WTC11 (cell line): ENCODE measurements around the gene GPR162.

Source experiments
- ATF1 ChIP-seq: sonication (generic); formaldehyde crosslinking; IDR thresholded peaks from 2 replicates; pipeline ENCODE4 v1.8.1; 2023; ENCODE audit warnings: mild to moderate bottlenecking, moderate library complexity, missing genetic modification reagents
- CBFB ChIP-seq: sonication (generic); formaldehyde crosslinking; IDR thresholded peaks from 2 replicates; pipeline ENCODE4 v1.8.1; 2022; ENCODE audit warnings: mild to moderate bottlenecking, low read depth, missing genetic modification reagents
- ETV6 ChIP-seq: sonication (generic); formaldehyde crosslinking; IDR thresholded peaks from 2 replicates; pipeline ENCODE4 v1.8.1; 2022; ENCODE audit warnings: mild to moderate bottlenecking, missing genetic modification reagents
- JUN ChIP-seq: sonication (generic); formaldehyde crosslinking; IDR thresholded peaks from 2 replicates; pipeline ENCODE4 v1.8.0; 2023; ENCODE audit warnings: mild to moderate bottlenecking, missing genetic modification reagents
- RELA ChIP-seq: sonication (generic); formaldehyde crosslinking; IDR thresholded peaks from 2 replicates; pipeline ENCODE4 v1.8.1; 2022; ENCODE audit warnings: missing genetic modification reagents, mild to moderate bottlenecking, borderline replicate concordance
- TF ChIP-seq, protein P1 (sequence below): fragments of 200-600 bp; IDR thresholded peaks from 2 replicates; pipeline ENCODE4 v1.8.0; 2022; ENCODE audit warnings: antibody characterized with exemption
- TF ChIP-seq, protein P2 (sequence below): sonication (generic); formaldehyde crosslinking; IDR thresholded peaks from 2 replicates; pipeline ENCODE4 v1.8.1; 2022; ENCODE audit warnings: mild to moderate bottlenecking, missing genetic modification reagents, moderate library complexity, borderline replicate concordance
- TF ChIP-seq, protein P3 (sequence below): sonication (generic); formaldehyde crosslinking; IDR thresholded peaks from 2 replicates; pipeline ENCODE4 v1.8.1; 2023; ENCODE audit warnings: mild to moderate bottlenecking, missing genetic modification reagents
- TF ChIP-seq, protein P4 (sequence below): sonication (generic); formaldehyde crosslinking; IDR thresholded peaks from 2 replicates; pipeline ENCODE4 v1.8.1; 2023; ENCODE audit warnings: mild to moderate bottlenecking, missing genetic modification reagents, moderate library complexity

DNA sequence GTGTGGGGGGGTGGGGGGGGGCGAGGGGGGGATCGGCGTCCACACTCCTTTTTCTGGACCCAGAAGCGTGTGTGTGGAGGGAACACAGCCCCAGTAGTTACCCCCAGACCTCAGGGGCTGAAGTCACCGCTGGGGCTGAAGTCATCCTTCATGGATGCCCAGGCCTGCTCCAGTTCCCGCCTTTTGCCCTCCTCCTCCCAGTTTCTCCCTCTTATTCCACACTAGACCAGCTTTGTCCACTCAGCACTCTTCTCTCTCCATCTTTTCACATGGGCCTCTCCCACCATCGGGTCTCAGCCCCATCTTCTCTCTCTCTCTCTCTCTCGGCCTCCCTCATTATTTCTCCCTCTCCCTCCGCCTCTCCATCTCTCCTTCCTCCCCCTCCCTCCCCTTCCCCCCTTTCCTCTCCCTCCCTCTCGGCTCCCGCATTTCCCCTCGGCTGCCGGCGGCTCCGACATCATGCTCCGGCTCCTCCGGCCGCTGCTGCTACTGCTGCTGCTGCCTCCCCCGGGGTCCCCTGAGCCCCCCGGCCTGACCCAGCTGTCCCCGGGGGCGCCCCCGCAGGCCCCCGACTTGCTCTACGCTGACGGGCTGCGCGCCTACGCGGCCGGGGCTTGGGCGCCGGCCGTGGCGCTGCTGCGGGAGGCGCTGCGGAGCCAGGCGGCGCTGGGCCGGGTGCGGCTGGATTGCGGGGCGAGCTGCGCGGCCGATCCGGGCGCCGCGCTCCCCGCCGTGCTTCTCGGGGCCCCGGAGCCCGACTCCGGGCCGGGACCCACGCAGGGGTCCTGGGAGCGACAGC lies 6.6 kb downstream of the GPR162 start, which contains the start of gene P3H3:
- TF ChIP-seq, protein P1, sequence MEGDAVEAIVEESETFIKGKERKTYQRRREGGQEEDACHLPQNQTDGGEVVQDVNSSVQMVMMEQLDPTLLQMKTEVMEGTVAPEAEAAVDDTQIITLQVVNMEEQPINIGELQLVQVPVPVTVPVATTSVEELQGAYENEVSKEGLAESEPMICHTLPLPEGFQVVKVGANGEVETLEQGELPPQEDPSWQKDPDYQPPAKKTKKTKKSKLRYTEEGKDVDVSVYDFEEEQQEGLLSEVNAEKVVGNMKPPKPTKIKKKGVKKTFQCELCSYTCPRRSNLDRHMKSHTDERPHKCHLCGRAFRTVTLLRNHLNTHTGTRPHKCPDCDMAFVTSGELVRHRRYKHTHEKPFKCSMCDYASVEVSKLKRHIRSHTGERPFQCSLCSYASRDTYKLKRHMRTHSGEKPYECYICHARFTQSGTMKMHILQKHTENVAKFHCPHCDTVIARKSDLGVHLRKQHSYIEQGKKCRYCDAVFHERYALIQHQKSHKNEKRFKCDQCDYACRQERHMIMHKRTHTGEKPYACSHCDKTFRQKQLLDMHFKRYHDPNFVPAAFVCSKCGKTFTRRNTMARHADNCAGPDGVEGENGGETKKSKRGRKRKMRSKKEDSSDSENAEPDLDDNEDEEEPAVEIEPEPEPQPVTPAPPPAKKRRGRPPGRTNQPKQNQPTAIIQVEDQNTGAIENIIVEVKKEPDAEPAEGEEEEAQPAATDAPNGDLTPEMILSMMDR: no peak
- TF ChIP-seq RELA (CRISPR knock-in tag) (no peak), ATF1 (CRISPR knock-in tag) (no peak), ETV6 (CRISPR knock-in tag) (no peak), CBFB (no peak), JUN (CRISPR knock-in tag) (no peak)
- TF ChIP-seq, protein P2, sequence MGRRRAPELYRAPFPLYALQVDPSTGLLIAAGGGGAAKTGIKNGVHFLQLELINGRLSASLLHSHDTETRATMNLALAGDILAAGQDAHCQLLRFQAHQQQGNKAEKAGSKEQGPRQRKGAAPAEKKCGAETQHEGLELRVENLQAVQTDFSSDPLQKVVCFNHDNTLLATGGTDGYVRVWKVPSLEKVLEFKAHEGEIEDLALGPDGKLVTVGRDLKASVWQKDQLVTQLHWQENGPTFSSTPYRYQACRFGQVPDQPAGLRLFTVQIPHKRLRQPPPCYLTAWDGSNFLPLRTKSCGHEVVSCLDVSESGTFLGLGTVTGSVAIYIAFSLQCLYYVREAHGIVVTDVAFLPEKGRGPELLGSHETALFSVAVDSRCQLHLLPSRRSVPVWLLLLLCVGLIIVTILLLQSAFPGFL (CRISPR knock-in tag): no peak
- TF ChIP-seq, protein P3, sequence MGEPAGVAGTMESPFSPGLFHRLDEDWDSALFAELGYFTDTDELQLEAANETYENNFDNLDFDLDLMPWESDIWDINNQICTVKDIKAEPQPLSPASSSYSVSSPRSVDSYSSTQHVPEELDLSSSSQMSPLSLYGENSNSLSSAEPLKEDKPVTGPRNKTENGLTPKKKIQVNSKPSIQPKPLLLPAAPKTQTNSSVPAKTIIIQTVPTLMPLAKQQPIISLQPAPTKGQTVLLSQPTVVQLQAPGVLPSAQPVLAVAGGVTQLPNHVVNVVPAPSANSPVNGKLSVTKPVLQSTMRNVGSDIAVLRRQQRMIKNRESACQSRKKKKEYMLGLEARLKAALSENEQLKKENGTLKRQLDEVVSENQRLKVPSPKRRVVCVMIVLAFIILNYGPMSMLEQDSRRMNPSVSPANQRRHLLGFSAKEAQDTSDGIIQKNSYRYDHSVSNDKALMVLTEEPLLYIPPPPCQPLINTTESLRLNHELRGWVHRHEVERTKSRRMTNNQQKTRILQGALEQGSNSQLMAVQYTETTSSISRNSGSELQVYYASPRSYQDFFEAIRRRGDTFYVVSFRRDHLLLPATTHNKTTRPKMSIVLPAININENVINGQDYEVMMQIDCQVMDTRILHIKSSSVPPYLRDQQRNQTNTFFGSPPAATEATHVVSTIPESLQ (CRISPR knock-in tag): no peak
- TF ChIP-seq, protein P4, sequence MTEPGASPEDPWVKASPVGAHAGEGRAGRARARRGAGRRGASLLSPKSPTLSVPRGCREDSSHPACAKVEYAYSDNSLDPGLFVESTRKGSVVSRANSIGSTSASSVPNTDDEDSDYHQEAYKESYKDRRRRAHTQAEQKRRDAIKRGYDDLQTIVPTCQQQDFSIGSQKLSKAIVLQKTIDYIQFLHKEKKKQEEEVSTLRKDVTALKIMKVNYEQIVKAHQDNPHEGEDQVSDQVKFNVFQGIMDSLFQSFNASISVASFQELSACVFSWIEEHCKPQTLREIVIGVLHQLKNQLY (CRISPR knock-in tag): no peak
